Posterior vena cava (tissue), 2 donors: ENCODE data around the gene HRAS. TPM values are rescaled to one million over a fixed set of nuclear protein-coding genes. Genes with fewer than 3 reads are reported as not detected.

Experiments
- DNase-seq: peaks from one replicate; pipeline ENCODE4 v3.0.0-alpha.2; 2020; ENCODE audit warnings: low spot score
- intact Hi-C, 2 donors: fragments of 100-400 bp; cut with DNase I; formaldehyde crosslinking; loops; one replicate each; pipeline versions ENCODE4 v1.14.1 to v1.14.2; 2022 to 2023
- total RNA-seq, 2 donors: library from RNA; stranded (reverse); fragmentation: NEBNext Ultra II Directional; extraction: Animal tissue kit (Norgen Biotek cat#: 25700); gene quantifications; one replicate each; pipeline ENCODE4 v1.2.1, GENCODE V29; 2021
- donor health status: DM: yes; HTN: yes; CAD: no.
- donor health status: DM: yes; HTN: yes; CAD: no.

Gene HRAS
- total RNA-seq, 2 donors from 2014 or later: 37.2 to 48.5 TPM

- DNase-seq: no peak
- intact Hi-C loops: no loop called here
Observed at GRCh38 chr11:538431-539051, 3.2 kb upstream of the HRAS start.

GRCh38 chr11:537622-538430, 2.5 kb upstream of the HRAS start:
- peak; percentile 80 for DNase-seq
- intact Hi-C loops: no loop called here

- DNase-seq: peak; percentile 90
- intact Hi-C loops: no loop called here
Observed at GRCh38 chr11:536841-537621, 1.7 kb upstream of the HRAS start, which contains the start of gene LRRC56. Gene LRRC56 (plus strand): TSS chr11:537527. CDS start chr11:540685, 3,158 bp downstream.

GRCh38 chr11:535210-535518, 212 bp downstream of the HRAS start:
- intact Hi-C loops: no loop called here
- DNase-seq: no peak

GRCh38 chr11:534396-535209, 773 bp downstream of the HRAS start:
- intact Hi-C loops: no loop called here
- peak; percentile 82 for DNase-seq

GRCh38 chr11:533586-534395, 1.6 kb downstream of the HRAS start:
- DNase-seq: no peak
- intact Hi-C loops: no loop called here

GRCh38 chr11:532986-533585, 2.3 kb downstream of the HRAS start:
- no peak for DNase-seq
- intact Hi-C loops: no loop called here

- intact Hi-C loops: no loop called here
- no peak for DNase-seq
Observed at GRCh38 chr11:532527-532985, 2.8 kb downstream of the HRAS start.

GRCh38 chr11:531919-532526, 3.4 kb downstream of the HRAS start:
- no peak for DNase-seq
- intact Hi-C loops: no loop called here

GRCh38 chr11:530960-531831, 4.2 kb downstream of the HRAS start:
- intact Hi-C loops: no loop called here

GRCh38 chr11:529728-530411, 5.5 kb downstream of the HRAS start:
- no peak for DNase-seq
- intact Hi-C loops: no loop called here

More at GRCh38 chr11:530960-531831, 4.2 kb downstream of the HRAS start:
- DNase-seq: no peak

- no peak for DNase-seq
- intact Hi-C loops: no loop called here
Observed at GRCh38 chr11:528815-529727, 6.3 kb downstream of the HRAS start.

GRCh38 chr11:528166-528814, 7.1 kb downstream of the HRAS start:
- no peak for DNase-seq
- intact Hi-C loops: no loop called here

- DNase-seq: no peak
- intact Hi-C loops: no loop called here
Observed at GRCh38 chr11:526192-526591, 9.2 kb downstream of the HRAS start.
